Ascending aorta (tissue), 2 donors: Measurements from ENCODE around the gene PDE8B. TPM values are rescaled to one million over a fixed set of nuclear protein-coding genes. Genes with fewer than 3 reads are reported as not detected.

ENCODE experiments used
- DNase-seq, 2 donors: peaks; one replicate each; pipeline ENCODE4 v3.0.0-alpha.2; 2019; ENCODE audit warnings: low spot score in 2 of 2
- H3K27ac ChIP-seq, 2 donors: fragments of 200-600 bp; sonication (generic); one replicate each; pipeline ENCODE4 v1.5.1; 2016 to 2017; ENCODE audit warnings: mild to moderate bottlenecking in 1 of 2
- H3K27me3 ChIP-seq: fragments of 200-600 bp; sonication (generic); one replicate; pipeline ENCODE4 v1.5.1; 2017
- H3K36me3 ChIP-seq, 2 donors: fragments of 200-600 bp; sonication (generic); one replicate each; pipeline ENCODE4 v1.5.1; 2016
- H3K4me1 ChIP-seq, 2 donors: fragments of 200-600 bp; sonication (generic); one replicate each; pipeline ENCODE4 v1.5.1; 2016 to 2017; ENCODE audit warnings: mild to moderate bottlenecking in 1 of 2
- H3K4me3 ChIP-seq, 2 donors: fragments of 200-600 bp; sonication (generic); one replicate each; pipeline ENCODE4 v1.5.1; 2016 to 2017; ENCODE audit warnings: mild to moderate bottlenecking in 1 of 2
- H3K9me3 ChIP-seq, 2 donors: fragments of 200-600 bp; sonication (generic); one replicate each; pipeline ENCODE4 v1.5.1; 2016
- intact Hi-C: fragments of 100-400 bp; cut with DNase I; formaldehyde crosslinking; loops from one replicate; pipeline ENCODE4 v1.15.1; 2023
- total RNA-seq: library from RNA; depleted of rRNA; stranded (reverse); fragments of >200 nt; gene quantifications from one replicate; pipeline ENCODE4 v1.1.0, GENCODE V29; 2016
- TF ChIP-seq, protein P1 (sequence below), 3 experiments: fragments of 200-600 bp in 2 of 3; fragments of 450-650 bp in 1 of 3; sonication (generic) in 2 of 3; IDR thresholded peaks; one replicate each; pipeline ENCODE4 v1.5.1; 2016 to 2019; ENCODE audit warnings: antibody characterized with exemption in 3 of 3, mild to moderate bottlenecking in 1 of 3, moderate library complexity in 1 of 3

Gene PDE8B
- total RNA-seq, 1 donor from 2014 or later: 28.1 TPM

DNA sequence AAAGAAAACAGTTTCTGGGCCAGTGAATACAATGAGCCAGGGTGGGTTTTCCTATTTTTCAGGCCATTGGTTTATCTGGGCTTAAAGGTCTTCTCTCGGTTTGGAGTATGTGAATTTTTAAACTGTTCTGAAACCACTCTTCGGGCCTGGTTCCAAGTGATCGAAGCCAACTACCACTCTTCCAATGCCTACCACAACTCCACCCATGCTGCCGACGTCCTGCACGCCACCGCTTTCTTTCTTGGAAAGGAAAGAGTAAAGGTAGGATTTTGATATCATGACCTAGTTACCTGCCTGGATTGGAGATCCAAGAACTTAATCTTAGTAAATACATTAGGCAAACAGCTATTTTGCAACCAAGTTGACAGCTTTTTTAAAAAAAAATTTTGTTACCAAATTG, 202.6 kb downstream of the PDE8B start:
- H3K9me3 ChIP-seq: no peaks in the 10 kb centered on the region

DNA sequence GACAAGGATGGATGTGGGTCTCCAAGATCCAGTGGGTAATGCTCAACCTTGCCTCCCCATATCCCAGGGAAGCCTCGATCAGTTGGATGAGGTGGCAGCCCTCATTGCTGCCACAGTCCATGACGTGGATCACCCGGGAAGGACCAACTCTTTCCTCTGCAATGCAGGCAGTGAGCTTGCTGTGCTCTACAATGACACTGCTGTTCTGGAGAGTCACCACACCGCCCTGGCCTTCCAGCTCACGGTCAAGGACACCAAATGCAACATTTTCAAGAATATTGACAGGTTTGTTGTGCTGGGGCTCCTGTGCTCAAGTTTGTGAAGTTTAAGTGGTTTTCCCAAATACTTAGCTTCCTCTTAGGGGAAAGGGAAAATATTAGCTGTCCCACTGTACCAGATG, 207.7 kb downstream of the PDE8B start:
- DNase-seq: peak in 1 of 2 donors; percentile 78
- H3K27me3 ChIP-seq: no peaks in the 10 kb centered on the region
- H3K27ac ChIP-seq: peak overlapping the region; percentile 97
- H3K9me3 ChIP-seq: no peaks in the 10 kb centered on the region
- TF ChIP-seq, protein P1, sequence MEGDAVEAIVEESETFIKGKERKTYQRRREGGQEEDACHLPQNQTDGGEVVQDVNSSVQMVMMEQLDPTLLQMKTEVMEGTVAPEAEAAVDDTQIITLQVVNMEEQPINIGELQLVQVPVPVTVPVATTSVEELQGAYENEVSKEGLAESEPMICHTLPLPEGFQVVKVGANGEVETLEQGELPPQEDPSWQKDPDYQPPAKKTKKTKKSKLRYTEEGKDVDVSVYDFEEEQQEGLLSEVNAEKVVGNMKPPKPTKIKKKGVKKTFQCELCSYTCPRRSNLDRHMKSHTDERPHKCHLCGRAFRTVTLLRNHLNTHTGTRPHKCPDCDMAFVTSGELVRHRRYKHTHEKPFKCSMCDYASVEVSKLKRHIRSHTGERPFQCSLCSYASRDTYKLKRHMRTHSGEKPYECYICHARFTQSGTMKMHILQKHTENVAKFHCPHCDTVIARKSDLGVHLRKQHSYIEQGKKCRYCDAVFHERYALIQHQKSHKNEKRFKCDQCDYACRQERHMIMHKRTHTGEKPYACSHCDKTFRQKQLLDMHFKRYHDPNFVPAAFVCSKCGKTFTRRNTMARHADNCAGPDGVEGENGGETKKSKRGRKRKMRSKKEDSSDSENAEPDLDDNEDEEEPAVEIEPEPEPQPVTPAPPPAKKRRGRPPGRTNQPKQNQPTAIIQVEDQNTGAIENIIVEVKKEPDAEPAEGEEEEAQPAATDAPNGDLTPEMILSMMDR (IDR thresholded peaks at IDR 0.05): no peak
- H3K4me3 ChIP-seq: no peak overlapping the region
- peaks cover 0 to 11% of the 10 kb centered on the region in 2 donors for H3K36me3 ChIP-seq
- peaks cover 18 to 31% of the 10 kb centered on the region in 2 donors for H3K4me1 ChIP-seq
- intact Hi-C loops: loop anchor here (5.0 kb wide), 2 partner anchors 61 to 206 kb away; partner anchors contain the start of gene PDE8B

More for the DNA sequence above, 202.6 kb downstream of the PDE8B start:
- Histone ChIP-seq H3K4me1 (peaks cover 16 to 17% of the 10 kb centered on the region in 2 donors), H3K4me3 (no peak overlapping the region), H3K27me3 (no peaks in the 10 kb centered on the region), H3K27ac (no peak overlapping the region), H3K36me3 (peaks cover 0 to 14% of the 10 kb centered on the region in 2 donors)
- DNase-seq: no peak
- TF ChIP-seq, protein P1 (IDR thresholded peaks at IDR 0.05): no peak
- intact Hi-C loops: no loop called here

DNA sequence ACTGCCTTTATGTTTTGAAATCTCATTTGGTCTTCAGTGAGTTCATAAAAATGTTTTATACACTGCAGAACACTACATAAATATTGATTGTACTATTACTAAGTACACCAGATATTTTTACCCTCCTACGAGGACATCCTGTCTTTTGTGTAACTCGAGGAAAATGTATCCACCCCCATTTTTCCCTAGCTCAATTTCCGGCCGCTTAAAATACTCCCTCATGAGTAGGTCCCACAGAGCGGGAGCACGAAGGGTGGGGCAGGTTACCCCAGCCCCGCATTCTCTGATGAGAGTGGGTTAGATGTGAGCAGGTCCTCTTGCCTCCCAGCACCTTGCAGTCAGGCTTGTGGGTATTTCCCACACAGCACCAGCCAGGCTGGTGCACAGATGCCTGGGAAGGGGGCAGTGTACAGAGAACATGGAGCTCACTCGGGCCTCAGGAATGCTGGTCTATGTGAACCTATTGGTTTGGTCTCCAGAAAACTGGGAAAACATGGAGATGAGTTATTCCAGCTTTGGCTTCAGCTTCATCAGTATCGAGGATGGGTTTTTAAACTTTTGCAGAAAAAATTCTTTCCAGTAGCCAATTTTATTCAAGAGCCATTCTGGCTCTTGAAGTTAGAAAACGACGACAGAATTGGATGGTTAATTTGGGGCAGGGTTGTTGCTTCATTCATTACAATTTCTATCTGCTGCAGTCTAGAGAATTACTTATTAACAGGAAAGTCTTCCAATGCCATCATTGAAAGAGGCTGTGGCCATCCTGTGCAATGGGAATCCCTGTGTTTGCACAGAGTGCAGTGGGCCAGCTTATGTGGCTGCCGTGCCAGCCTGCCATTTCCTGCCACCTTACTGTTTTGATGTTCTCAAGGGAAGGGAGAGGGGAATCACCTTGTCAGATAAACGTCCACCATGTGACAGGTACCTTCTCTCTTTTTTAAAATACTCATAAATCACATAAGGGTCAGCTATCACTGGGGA, 208.4 kb downstream of the PDE8B start:
- TF ChIP-seq, protein P1 (IDR thresholded peaks at IDR 0.05): no peak
- intact Hi-C loops: loop anchor here (5.0 kb wide), 2 partner anchors 62 to 207 kb away; partner anchors contain the start of gene PDE8B
- Histone ChIP-seq H3K27me3 (no peaks in the 10 kb centered on the region), H3K4me1 (peaks cover 18 to 34% of the 10 kb centered on the region in 2 donors), H3K27ac (peak overlapping the region; percentile 97), H3K9me3 (no peaks in the 10 kb centered on the region), H3K36me3 (peaks cover 0 to 11% of the 10 kb centered on the region in 2 donors), H3K4me3 (no peak overlapping the region)
- peak; percentile 53 to 93 for DNase-seq

DNA sequence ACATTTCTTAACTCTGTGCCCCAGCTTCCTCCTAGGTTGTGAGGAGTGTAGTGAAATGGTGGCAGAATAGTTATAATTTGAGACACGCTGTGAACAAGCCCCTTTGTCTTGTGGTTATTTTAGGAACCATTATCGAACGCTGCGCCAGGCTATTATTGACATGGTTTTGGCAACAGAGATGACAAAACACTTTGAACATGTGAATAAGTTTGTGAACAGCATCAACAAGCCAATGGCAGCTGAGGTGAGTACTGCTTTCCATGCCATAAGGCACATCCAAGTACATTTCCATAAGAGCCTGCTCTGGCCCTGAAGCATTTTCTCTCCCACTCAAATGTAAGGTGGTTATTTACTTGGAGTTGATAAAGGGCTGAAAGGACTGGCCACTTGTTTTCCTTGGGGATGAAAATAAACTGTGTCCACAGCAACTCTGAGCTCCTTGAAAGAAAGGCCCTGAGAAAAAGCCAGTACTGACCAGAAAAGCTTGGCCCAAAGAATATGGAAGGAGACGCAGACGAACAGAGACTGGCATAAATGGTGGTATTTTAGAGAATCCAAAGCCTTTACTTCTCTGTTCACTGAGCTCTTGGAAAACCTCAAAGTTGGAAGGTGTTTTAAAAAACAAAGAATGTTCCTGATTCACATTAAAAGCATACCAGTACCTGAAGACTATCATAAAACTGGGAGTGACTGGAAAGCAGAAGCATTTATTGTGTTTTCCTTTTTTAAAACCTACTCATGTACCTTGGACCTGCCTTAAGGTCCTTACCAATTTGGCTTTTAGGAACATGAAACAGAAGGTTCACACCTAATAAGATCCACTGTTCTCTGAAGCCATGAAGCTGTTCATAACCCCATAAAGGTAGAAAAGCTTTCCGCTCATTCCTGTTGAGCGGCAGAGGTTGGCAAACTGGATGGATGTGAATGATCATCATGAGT, 209.4 kb downstream of the PDE8B start:
- TF ChIP-seq, protein P1 (IDR thresholded peaks at IDR 0.05): no peak

DNA sequence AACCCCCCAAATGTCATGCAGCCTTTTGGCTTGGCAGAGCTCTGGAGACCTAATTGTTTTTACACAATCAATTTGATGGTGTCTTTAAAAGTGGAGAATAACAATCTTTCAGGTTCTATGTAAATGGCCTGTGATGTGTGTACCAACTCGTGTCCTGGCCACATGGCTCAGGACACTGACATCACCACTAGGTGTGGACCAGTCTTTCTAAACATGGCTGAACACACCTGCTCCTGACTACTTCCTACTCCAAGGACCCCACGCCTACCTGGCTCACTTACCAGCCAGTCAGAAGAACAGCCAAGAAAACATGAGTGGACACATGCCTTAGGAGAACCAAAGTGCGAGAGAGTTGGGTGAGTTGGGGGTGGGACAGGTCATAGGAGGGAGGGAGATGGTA, 210.5 kb downstream of the PDE8B start:
- peaks cover 21 to 50% of the 10 kb centered on the region in 2 donors for H3K4me1 ChIP-seq
- H3K27me3 ChIP-seq: no peaks in the 10 kb centered on the region
- H3K36me3 ChIP-seq: peaks cover 0 to 17% of the 10 kb centered on the region in 2 donors
- TF ChIP-seq, protein P1 (IDR thresholded peaks at IDR 0.05): no peak
- no peak for DNase-seq
- H3K27ac ChIP-seq: peak overlapping the region; percentile 80 to 97
- no peaks in the 10 kb centered on the region for H3K9me3 ChIP-seq
- intact Hi-C loops: no loop called here
- H3K4me3 ChIP-seq: no peak overlapping the region

More for the DNA sequence above, 209.4 kb downstream of the PDE8B start:
- Histone ChIP-seq H3K27me3 (no peaks in the 10 kb centered on the region), H3K36me3 (peaks cover 0 to 13% of the 10 kb centered on the region in 2 donors), H3K27ac (peak overlapping the region; percentile 80 to 97), H3K4me1 (peaks cover 18 to 42% of the 10 kb centered on the region in 2 donors), H3K9me3 (no peaks in the 10 kb centered on the region), H3K4me3 (no peak overlapping the region)
- no peak for DNase-seq
- intact Hi-C loops: loop anchor here (5.0 kb wide), 2 partner anchors 63 to 208 kb away; partner anchors contain the start of gene PDE8B
